Measurements from ENCODE around the gene CDS1. TPM values are rescaled to one million over a fixed set of nuclear protein-coding genes. Genes with fewer than 3 reads are reported as not detected.
"Not testable (repeated sequence)": the region's sequence is repeated elsewhere in the genome, so short reads cannot be mapped to it uniquely, and the experiment has no call there.

The CDS1 gene
- total and polyA plus RNA-seq, 10 of the 15 experiments (the other 5 are each of a cell fraction or from before 2014, with no cell fraction given), result 0.03 TPM; not detected in 8

DNA sequence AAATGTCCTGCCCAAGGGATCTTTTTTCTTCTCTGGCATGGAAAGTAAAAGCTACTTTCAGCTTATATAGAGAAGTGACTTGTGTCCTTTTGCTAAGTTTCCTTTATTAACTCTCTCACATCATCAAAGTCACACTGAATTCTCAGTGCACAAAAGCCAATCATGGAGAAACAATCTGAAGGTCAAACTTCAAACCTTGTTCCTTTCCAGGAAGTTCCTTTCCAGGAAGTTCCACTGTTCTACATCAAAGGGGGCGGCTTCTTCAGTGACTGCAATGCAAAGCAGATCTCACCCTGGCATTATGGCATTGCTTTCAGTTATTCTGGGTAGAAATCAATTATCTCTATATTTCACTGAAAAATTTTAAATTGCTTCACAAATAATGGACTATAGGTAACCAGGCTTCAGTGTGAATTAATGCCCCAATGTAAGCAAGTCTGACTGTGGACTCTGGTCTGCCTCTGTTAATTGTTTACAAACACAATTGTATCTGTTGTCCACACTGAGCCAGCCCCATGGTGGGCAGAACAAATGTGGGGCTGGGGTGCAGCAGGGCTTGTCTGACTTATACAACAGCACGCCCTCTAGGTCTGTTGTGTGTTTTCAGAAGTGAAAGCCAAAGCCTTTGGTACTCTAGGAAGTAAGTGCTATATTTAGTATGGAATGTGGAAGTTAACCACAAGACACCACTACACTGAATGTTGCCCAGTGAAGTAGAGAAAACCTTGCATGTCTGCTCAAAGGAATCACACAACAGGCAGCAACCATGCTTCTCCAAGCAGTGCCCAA lies 98.8 kb downstream of the CDS1 start (continued):
- TF ChIP-seq STAT1 (conservative IDR thresholded peaks at IDR 0.05), result no peak
- TF ChIP-seq FOS (IDR thresholded peaks at IDR 0.05; ENCODE audit: borderline replicate concordance, extremely low read depth, insufficient read length), result no peak
- TF ChIP-seq EP300 (IDR thresholded peaks at IDR 0.05; ENCODE audit: borderline replicate concordance in 1 of 2, control insufficient read depth in 1 of 2, low read depth in 2 of 2, low read length in 2 of 2), result no peak
- TF ChIP-seq CHD4 (IDR thresholded peaks at IDR 0.05), result no peak
- TF ChIP-seq CBX3 (IDR thresholded peaks at IDR 0.05; ENCODE audit: borderline replicate concordance, low read depth), result no peak
- no peak for TF ChIP-seq SUPT20H (IDR thresholded peaks at IDR 0.05; ENCODE audit: borderline replicate concordance, control insufficient read depth, low read depth, low read length)
- TF ChIP-seq CHD1 (IDR thresholded peaks at IDR 0.05; ENCODE audit: low read depth, low read length), result no peak
- TF ChIP-seq RAD21 (IDR thresholded peaks at IDR 0.05; ENCODE audit: insufficient read depth, low read depth, low read length), result no peak
- no peak for TF ChIP-seq EGR1 (IDR thresholded peaks at IDR 0.05; ENCODE audit: borderline replicate concordance in 1 of 2, low read depth in 2 of 2, low read length in 2 of 2)
- TF ChIP-seq POU2F2 (IDR thresholded peaks at IDR 0.05; ENCODE audit: borderline replicate concordance, low read depth, low read length), result no peak

- FAIRE-seq; ATAC-seq; H3K4me2 ChIP-seq (ENCODE audit: control insufficient read depth, insufficient read depth); RAD21 ChIA-PET (ENCODE audit: unreplicated experiment); POLR2A ChIA-PET; H4K20me1 ChIP-seq (ENCODE audit: control insufficient read depth, insufficient read depth); in situ Hi-C loops (cut with MboI); DNase-seq (ENCODE audit: low read depth, low spot score); H3K79me2 ChIP-seq (ENCODE audit: control insufficient read depth, insufficient read depth, low read length); intact Hi-C loops (cut with micrococcal nuclease; ENCODE audit: unreplicated experiment); H2AFZ ChIP-seq (ENCODE audit: control insufficient read depth, low read depth, low read length); SMC1A ChIA-PET (ENCODE audit: uncharacterized antibody, unreplicated experiment); H3K27ac ChIP-seq (ENCODE audit: control insufficient read depth, insufficient read depth); H3K27me3 ChIP-seq (replicated peaks in 1 of 2; ENCODE audit: control insufficient read depth in 2 of 2, insufficient read depth in 2 of 2, low read length in 1 of 2); H3K4me1 ChIP-seq (ENCODE audit: control insufficient read depth, insufficient read depth, low read length); H3K9me3 ChIP-seq (replicated peaks; ENCODE audit: control insufficient read depth, insufficient read depth, low read length); H3K36me3 ChIP-seq (ENCODE audit: control insufficient read depth in 2 of 2, insufficient read depth in 2 of 2, low read length in 1 of 2); BruUV-seq (replicated peaks); H3K4me3 ChIP-seq; H3K9ac ChIP-seq (ENCODE audit: control insufficient read depth, insufficient read depth, low read length): not testable (repeated sequence)
- WGBS (ENCODE audit: insufficient coverage, insufficient replicate concordance, low lambda C conversion rate, missing lambda C conversion rate), result 0% methylated on average over 4 of the region's 4 CpGs
- CTCF ChIA-PET, result interaction anchor here (0.6 kb wide), 1 partner anchor 686 kb away, joined by 3 read pairs; no protein-coding TSS in a partner anchor
Measured at GRCh38 chr4:84682661-84683060, 99.7 kb downstream of the CDS1 start.
